GM23248 (cell line): ENCODE measurements around the gene TEAD1. TPM values are rescaled to one million over a fixed set of nuclear protein-coding genes. Genes with fewer than 3 reads are reported as not detected.

Source experiments
- DNase-seq: peaks from one replicate; pipeline ENCODE4 v3.0.0-alpha.2; 2015
- H2AFZ ChIP-seq: fragments of 200-600 bp; sonication (generic); 2 replicates; pipeline ENCODE4 v1.6.1; 2016; ENCODE audit warnings: antibody characterized with exemption
- H3F3A ChIP-seq: fragments of 200-600 bp; sonication (generic); 2 replicates; pipeline ENCODE4 v1.6.1; 2016; ENCODE audit warnings: mild to moderate bottlenecking, antibody characterized with exemption, mixed run types; ENCODE audit not compliant: insufficient read depth
- H3K27ac ChIP-seq: fragments of 200-600 bp; sonication (generic); 2 replicates; pipeline ENCODE4 v1.5.1; 2016; ENCODE audit warnings: mild to moderate bottlenecking
- H3K27me3 ChIP-seq: fragments of 200-600 bp; sonication (generic); replicated peaks from 2 replicates; pipeline ENCODE4 v1.6.1; 2016; ENCODE audit warnings: mild to moderate bottlenecking; ENCODE audit not compliant: insufficient read depth
- H3K36me3 ChIP-seq: fragments of 200-600 bp; sonication (generic); 2 replicates; pipeline ENCODE4 v1.6.1; 2016; ENCODE audit warnings: low read depth, mild to moderate bottlenecking
- H3K4me1 ChIP-seq: fragments of 200-600 bp; sonication (generic); 2 replicates; pipeline ENCODE4 v1.6.1; 2016; ENCODE audit warnings: mild to moderate bottlenecking; ENCODE audit not compliant: insufficient read depth
- H3K4me2 ChIP-seq: fragments of 200-600 bp; sonication (generic); one replicate; pipeline ENCODE4 v1.6.1; 2016; ENCODE audit warnings: mild to moderate bottlenecking; ENCODE audit not compliant: unreplicated experiment
- H3K4me3 ChIP-seq: fragments of 200-600 bp; sonication (generic); 2 replicates; pipeline ENCODE4 v1.5.1; 2016; ENCODE audit warnings: mild to moderate bottlenecking
- H3K79me2 ChIP-seq: fragments of 200-600 bp; sonication (generic); 2 replicates; pipeline ENCODE4 v1.6.1; 2016; ENCODE audit warnings: mild to moderate bottlenecking; ENCODE audit not compliant: insufficient read depth
- H3K9ac ChIP-seq: fragments of 200-600 bp; sonication (generic); 2 replicates; pipeline ENCODE4 v1.6.1; 2016; ENCODE audit warnings: mild to moderate bottlenecking
- H3K9me2 ChIP-seq: fragments of 200-600 bp; sonication (generic); 2 replicates; pipeline ENCODE4 v1.6.1; 2016; ENCODE audit warnings: mixed run types, mild to moderate bottlenecking, moderate library complexity; ENCODE audit not compliant: insufficient read depth
- H3K9me3 ChIP-seq: fragments of 200-600 bp; sonication (generic); one replicate; pipeline ENCODE4 v1.6.1; 2017; ENCODE audit warnings: low read depth
- H4K20me1 ChIP-seq: fragments of 200-600 bp; sonication (generic); 2 replicates; pipeline ENCODE4 v1.6.0; 2016; ENCODE audit not compliant: insufficient read depth
- EZH2 ChIP-seq: fragments of 200-600 bp; sonication (generic); IDR thresholded peaks from 2 replicates; pipeline ENCODE4 v1.6.1; 2018; ENCODE audit warnings: antibody characterized with exemption, mild to moderate bottlenecking; ENCODE audit not compliant: insufficient read depth, poor library complexity, severe bottlenecking
- EZH2phosphoT487 ChIP-seq: fragments of 200-600 bp; sonication (generic); IDR thresholded peaks from 2 replicates; pipeline ENCODE4 v1.6.1; 2018; ENCODE audit warnings: antibody characterized with exemption, moderate library complexity, mild to moderate bottlenecking, low read depth; ENCODE audit not compliant: insufficient read depth
- WGBS, 2 experiments: methylation state at CpG; one replicate each; pipeline ENCODE4 v1.1.6; 2015 to 2017; ENCODE audit warnings: low lambda C conversion rate in 2 of 2, low coverage in 1 of 2; ENCODE audit errors: missing lambda C conversion rate in 2 of 2; 5-methylcytosine and 5-hydroxymethylcytosine counted together
- in situ Hi-C: fragments of 300-500 bp; cut with MboI; formaldehyde crosslinking; loops from 2 replicates; pipeline ENCODE4 v1.15.0; 2020
- polyA plus RNA-seq: library from polyadenylated mRNA; unstranded; fragments of >200 nt; fragmentation: Nextera tagmentation; extraction: Ambion mirVana; gene quantifications from 2 replicates; pipeline ENCODE4 v1.2.1, GENCODE V29; 2016
- total RNA-seq: library from RNA; depleted of rRNA; stranded (reverse); fragments of >200 nt; shearing (Covaris generic); gene quantifications from 2 replicates; pipeline ENCODE4 v1.2.3, GENCODE V29; 2014

Gene TEAD1
- total and polyA plus RNA-seq, 2 experiments from 2014 or later: 52.3 to 144 TPM

DNA sequence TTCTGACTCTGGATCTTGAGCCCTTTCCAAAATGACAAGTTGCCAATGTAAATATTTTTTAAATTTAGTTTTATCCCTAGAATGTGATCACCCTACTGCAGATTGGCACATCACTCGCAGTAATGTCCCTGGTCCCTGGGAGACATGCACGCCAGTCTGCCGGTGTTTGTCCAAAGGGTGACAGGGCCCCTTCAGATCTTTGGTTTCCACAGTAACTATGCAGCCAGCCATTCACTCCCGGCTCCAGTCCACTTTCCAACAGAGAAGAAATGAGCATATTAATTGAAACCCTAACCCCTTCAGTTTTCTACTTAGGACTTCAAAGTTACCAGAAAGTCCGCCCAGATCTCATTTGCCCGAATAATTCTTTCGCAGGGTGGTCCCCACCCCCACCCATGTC is 309.1 kb downstream of the TEAD1 start:
- no peaks in the 10 kb centered on the region for H4K20me1 ChIP-seq
- in situ Hi-C loops: no loop called here
- H3K4me2 ChIP-seq: no peak overlapping the region
- no peaks in the 10 kb centered on the region for H3F3A ChIP-seq
- H3K9me2 ChIP-seq: no peaks in the 10 kb centered on the region
- no peak for TF ChIP-seq EZH2phosphoT487
- no peak for TF ChIP-seq EZH2
- H3K79me2 ChIP-seq: no peaks in the 10 kb centered on the region
- H3K27ac ChIP-seq: no peak overlapping the region
- no peak overlapping the region for H3K9ac ChIP-seq
- WGBS, 2 experiments: 52 to 58% methylated on average over 7 of the region's 7 CpGs
- H3K9me3 ChIP-seq: no peaks in the 10 kb centered on the region
- H2AFZ ChIP-seq: no peak overlapping the region
- H3K4me1 ChIP-seq: no peaks in the 10 kb centered on the region
- no peak for DNase-seq
- H3K36me3 ChIP-seq: no peaks in the 10 kb centered on the region
- H3K4me3 ChIP-seq: no peak overlapping the region
- H3K27me3 ChIP-seq: peaks cover 33% of the 10 kb centered on the region

DNA sequence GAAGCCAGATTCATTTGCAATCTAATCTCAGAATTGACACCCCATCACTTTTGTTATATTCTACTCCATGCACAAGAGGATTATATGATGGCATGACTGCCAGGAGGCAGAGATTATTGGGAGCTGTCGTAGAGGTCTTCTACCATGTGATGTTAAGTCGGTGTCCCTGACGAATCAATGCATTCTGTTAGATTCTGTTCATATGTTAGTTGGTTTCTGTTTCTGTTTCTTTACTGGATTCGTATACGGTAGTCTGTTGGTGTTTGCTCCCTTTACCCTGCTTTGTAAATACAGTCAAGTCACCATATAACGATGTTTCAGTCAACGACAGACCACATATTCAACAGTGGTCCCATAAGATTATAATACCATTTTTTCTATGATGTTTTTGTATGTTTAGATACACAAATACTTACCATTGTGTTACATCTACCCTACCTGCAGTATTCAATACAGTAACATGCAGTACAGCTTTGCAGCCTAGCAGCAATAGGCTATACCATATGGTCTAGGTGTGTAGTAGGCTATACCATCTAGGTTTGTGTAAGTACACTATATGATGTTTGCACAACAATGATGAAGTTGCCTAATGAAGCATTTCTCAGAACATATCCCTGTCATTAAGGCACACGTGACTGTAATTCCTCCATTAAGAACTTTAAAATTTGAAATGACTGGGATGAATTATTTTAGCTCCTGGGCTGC is 312.1 kb downstream of the TEAD1 start:
- Histone ChIP-seq H3K9me2 (no peaks in the 10 kb centered on the region), H3F3A (no peaks in the 10 kb centered on the region), H3K79me2 (no peaks in the 10 kb centered on the region), H3K36me3 (no peaks in the 10 kb centered on the region), H3K4me1 (no peaks in the 10 kb centered on the region), H3K27me3 (peaks cover 21% of the 10 kb centered on the region), H3K27ac (no peak overlapping the region), H3K4me2 (no peak overlapping the region), H4K20me1 (no peaks in the 10 kb centered on the region), H3K9me3 (no peaks in the 10 kb centered on the region), H3K9ac (no peak overlapping the region), H2AFZ (no peak overlapping the region), H3K4me3 (no peak overlapping the region)
- WGBS, 2 experiments: 63 to 66% methylated on average over 8 of the region's 8 CpGs
- TF ChIP-seq EZH2 (no peak), EZH2phosphoT487 (no peak)
- DNase-seq: no peak
- in situ Hi-C loops: no loop called here

DNA sequence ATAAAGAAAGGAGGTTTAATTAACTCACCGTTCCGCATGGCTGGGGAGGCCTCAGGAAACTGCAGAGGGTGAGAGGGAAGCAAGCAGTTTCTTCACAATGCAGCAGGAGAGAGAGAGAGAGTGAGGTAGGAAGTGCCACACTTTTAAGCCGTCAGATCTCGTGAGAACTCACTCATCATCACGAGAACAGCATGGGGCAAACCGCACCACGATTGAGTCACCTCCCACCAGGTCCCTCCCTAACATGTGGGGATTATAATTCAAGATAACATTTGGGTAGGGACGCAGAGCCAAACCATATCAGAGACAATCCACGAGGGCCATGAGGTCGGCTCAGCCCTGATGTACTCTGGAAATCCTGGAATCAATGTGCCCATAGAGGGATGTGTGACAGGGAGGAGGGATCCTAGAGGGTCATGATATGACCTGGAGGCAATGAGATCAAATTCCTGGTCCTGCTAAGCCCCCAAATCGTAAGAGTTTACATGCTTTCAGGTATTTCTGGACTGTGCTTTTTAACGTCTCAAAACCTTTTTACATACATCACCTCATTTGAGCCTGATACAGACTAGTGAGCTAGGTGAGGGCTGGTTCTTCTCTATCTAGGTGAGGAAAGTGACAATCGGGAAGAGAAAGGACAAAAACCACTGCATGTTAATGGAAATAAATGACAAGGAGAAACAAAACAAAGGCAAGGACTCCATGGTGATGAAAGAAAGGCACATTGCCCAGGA is 315.4 kb downstream of the TEAD1 start:
- no peak overlapping the region for H3K27ac ChIP-seq
- H3K9me3 ChIP-seq: no peaks in the 10 kb centered on the region
- no peaks in the 10 kb centered on the region for H3F3A ChIP-seq
- no peaks in the 10 kb centered on the region for H3K9me2 ChIP-seq
- no peak overlapping the region for H3K4me3 ChIP-seq
- 72% methylated on average over 13 of the region's 13 CpGs for WGBS, 2 experiments
- TF ChIP-seq EZH2: no peak
- no peak for TF ChIP-seq EZH2phosphoT487
- no peak overlapping the region for H3K9ac ChIP-seq
- H2AFZ ChIP-seq: no peak overlapping the region
- DNase-seq: no peak
- no peaks in the 10 kb centered on the region for H3K79me2 ChIP-seq
- H3K4me2 ChIP-seq: no peak overlapping the region
- peaks cover 9% of the 10 kb centered on the region for H3K27me3 ChIP-seq
- in situ Hi-C loops: no loop called here
- no peaks in the 10 kb centered on the region for H3K4me1 ChIP-seq
- no peaks in the 10 kb centered on the region for H3K36me3 ChIP-seq
- H4K20me1 ChIP-seq: no peaks in the 10 kb centered on the region

DNA sequence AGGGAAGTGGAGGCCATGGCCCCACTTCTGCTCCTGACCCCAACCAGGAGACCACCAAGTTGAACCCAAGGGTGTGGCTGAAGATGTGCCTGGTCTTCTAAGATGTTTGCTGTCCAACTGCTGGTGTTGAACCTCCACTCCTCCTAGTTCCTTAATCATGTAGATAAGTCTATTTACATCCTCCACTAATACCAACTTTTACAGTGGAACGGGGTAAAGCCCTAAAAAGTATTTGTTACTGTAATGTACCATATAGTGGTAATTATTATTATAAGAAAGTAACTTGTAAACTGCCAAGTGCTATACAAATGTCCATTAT is 315.9 kb downstream of the TEAD1 start:
- Histone ChIP-seq H3K79me2 (no peaks in the 10 kb centered on the region), H3K4me1 (no peaks in the 10 kb centered on the region), H3K9me3 (no peaks in the 10 kb centered on the region), H3K27ac (no peak overlapping the region), H2AFZ (no peak overlapping the region), H3K9ac (no peak overlapping the region), H3K9me2 (no peaks in the 10 kb centered on the region), H3K4me3 (no peak overlapping the region), H3K4me2 (no peak overlapping the region), H4K20me1 (no peaks in the 10 kb centered on the region), H3K36me3 (no peaks in the 10 kb centered on the region), H3F3A (no peaks in the 10 kb centered on the region), H3K27me3 (peaks cover 6% of the 10 kb centered on the region)
- no peak for TF ChIP-seq EZH2phosphoT487
- TF ChIP-seq EZH2: no peak
- DNase-seq: no peak
- in situ Hi-C loops: no loop called here
- WGBS, 2 experiments: 79 to 84% methylated on average over 1 of the region's 1 CpG
